Neural progenitor cell (in vitro differentiated cells): ENCODE measurements around the gene ATP8A1. TPM values are rescaled to one million over a fixed set of nuclear protein-coding genes. Genes with fewer than 3 reads are reported as not detected.

Experiments used
- DNase-seq: peaks from one replicate; pipeline ENCODE4 v3.0.0-alpha.2; 2016; ENCODE audit warnings: low spot score
- H2AFZ ChIP-seq: fragments of 200-600 bp; sonication (generic); replicated peaks from 2 replicates; pipeline ENCODE4 v1.6.1; 2016; ENCODE audit warnings: antibody characterized with exemption
- H3F3A ChIP-seq: fragments of 200-600 bp; sonication (generic); 2 replicates; pipeline ENCODE4 v1.6.1; 2016; ENCODE audit warnings: antibody characterized with exemption, low read depth
- H3K27ac ChIP-seq: fragments of 200-600 bp; sonication (generic); 2 replicates; pipeline ENCODE4 v1.5.1; 2016; ENCODE audit warnings: mild to moderate bottlenecking
- H3K27me3 ChIP-seq: fragments of 200-600 bp; sonication (generic); 2 replicates; pipeline ENCODE4 v1.6.1; 2016; ENCODE audit warnings: mild to moderate bottlenecking, moderate library complexity
- H3K36me3 ChIP-seq: fragments of 200-600 bp; sonication (generic); 2 replicates; pipeline ENCODE4 v1.5.1; 2016
- H3K4me1 ChIP-seq: fragments of 200-600 bp; sonication (generic); 2 replicates; pipeline ENCODE4 v1.6.1; 2016; ENCODE audit warnings: mixed run types
- H3K4me2 ChIP-seq: fragments of 200-600 bp; sonication (generic); 2 replicates; pipeline ENCODE4 v1.6.1; 2016
- H3K4me3 ChIP-seq: fragments of 200-600 bp; sonication (generic); 2 replicates; pipeline ENCODE4 v1.5.1; 2016
- H3K79me2 ChIP-seq: fragments of 200-600 bp; sonication (generic); 2 replicates; pipeline ENCODE4 v1.6.1; 2016; ENCODE audit warnings: low read depth
- H3K9ac ChIP-seq: fragments of 200-600 bp; sonication (generic); 2 replicates; pipeline ENCODE4 v1.6.1; 2016
- H3K9me3 ChIP-seq: fragments of 200-600 bp; sonication (generic); 2 replicates; pipeline ENCODE4 v1.5.1; 2016; ENCODE audit warnings: low read depth
- H4K20me1 ChIP-seq: fragments of 200-600 bp; sonication (generic); 2 replicates; pipeline ENCODE4 v1.6.1; 2016; ENCODE audit warnings: low read depth
- H3K27ac Mint-ChIP-seq: 3 replicates; pipeline ENCODE4 v1.8.0; 2021; ENCODE audit warnings: mixed read lengths
- H3K27me3 Mint-ChIP-seq: 2 replicates; pipeline ENCODE4 v1.8.0; 2022; ENCODE audit warnings: low read depth, mild to moderate bottlenecking, inconsistent platforms, moderate library complexity, mixed read lengths; ENCODE audit not compliant: insufficient read depth
- H3K36me3 Mint-ChIP-seq: 3 replicates; pipeline ENCODE4 v1.8.0; 2021; ENCODE audit warnings: mixed read lengths
- H3K4me1 Mint-ChIP-seq: 3 replicates; pipeline ENCODE4 v1.8.0; 2021; ENCODE audit warnings: mixed read lengths
- H3K4me3 Mint-ChIP-seq: 3 replicates; pipeline ENCODE4 v1.8.0; 2021; ENCODE audit warnings: mild to moderate bottlenecking, moderate library complexity, mixed read lengths
- H3K9me3 Mint-ChIP-seq: 3 replicates; pipeline ENCODE4 v1.8.0; 2020; ENCODE audit warnings: mixed read lengths
- CTCF ChIP-seq: fragments of 200-600 bp; sonication (generic); IDR thresholded peaks from 2 replicates; pipeline ENCODE4 v1.5.1; 2017; ENCODE audit warnings: antibody characterized with exemption, mild to moderate bottlenecking
- EZH2 ChIP-seq: fragments of 200-600 bp; sonication (generic); IDR thresholded peaks from 2 replicates; pipeline ENCODE4 v1.6.1; 2017; ENCODE audit warnings: antibody characterized with exemption, mild to moderate bottlenecking, moderate library complexity
- EZH2phosphoT487 ChIP-seq: fragments of 200-600 bp; sonication (generic); IDR thresholded peaks from 2 replicates; pipeline ENCODE4 v1.6.1; 2017; ENCODE audit warnings: antibody characterized with exemption
- total RNA-seq: library from RNA; depleted of rRNA; stranded (reverse); fragments of >200 nt; gene quantifications from 2 replicates; pipeline ENCODE4 v1.2.3, GENCODE V29; 2015; ENCODE audit warnings: low replicate concordance

Gene ATP8A1
- total RNA-seq, 1 donor from 2014 or later = 46.1 TPM

- Mint-ChIP-seq H3K36me3 (no peaks in the 10 kb centered on the region), H3K27me3 (no peaks in the 10 kb centered on the region), H3K27ac (no peak overlapping the region), H3K4me1 (no peaks in the 10 kb centered on the region), H3K4me3 (no peak overlapping the region), H3K9me3 (no peaks in the 10 kb centered on the region)
- no peak overlapping the region for H3K4me2 ChIP-seq
- TF ChIP-seq CTCF = no peak
- TF ChIP-seq EZH2phosphoT487 = no peak
- TF ChIP-seq EZH2 = no peak
- H3K27me3 ChIP-seq = no peaks in the 10 kb centered on the region
- no peaks in the 10 kb centered on the region for H3K9me3 ChIP-seq
- H3F3A ChIP-seq = no peaks in the 10 kb centered on the region
- H3K9ac ChIP-seq = no peak overlapping the region
- no peak overlapping the region for H2AFZ ChIP-seq
- H3K27ac ChIP-seq = no peak overlapping the region
- no peak for DNase-seq
- H3K79me2 ChIP-seq = no peaks in the 10 kb centered on the region
- H4K20me1 ChIP-seq = no peaks in the 10 kb centered on the region
- no peaks in the 10 kb centered on the region for H3K4me1 ChIP-seq
- no peak overlapping the region for H3K4me3 ChIP-seq
- no peaks in the 10 kb centered on the region for H3K36me3 ChIP-seq
These were observed 109.1 kb downstream of the ATP8A1 start for GRCh38 chr4:42547805-42548204.

GRCh38 chr4:42543762-42544161 is 113.1 kb downstream of the ATP8A1 start:
- no peaks in the 10 kb centered on the region for H3K9me3 Mint-ChIP-seq
- Histone ChIP-seq H3K36me3 (no peaks in the 10 kb centered on the region), H3K79me2 (no peaks in the 10 kb centered on the region), H2AFZ (no peak overlapping the region), H3K9ac (no peak overlapping the region), H3K27ac (no peak overlapping the region), H3K4me1 (no peaks in the 10 kb centered on the region), H3K27me3 (no peaks in the 10 kb centered on the region), H3K9me3 (no peaks in the 10 kb centered on the region), H4K20me1 (no peaks in the 10 kb centered on the region), H3K4me3 (no peak overlapping the region), H3K4me2 (no peak overlapping the region), H3F3A (no peaks in the 10 kb centered on the region)
- H3K4me3 Mint-ChIP-seq = no peak overlapping the region
- no peak overlapping the region for H3K27ac Mint-ChIP-seq
- no peak for TF ChIP-seq CTCF
- no peak for TF ChIP-seq EZH2phosphoT487
- TF ChIP-seq EZH2 = no peak
- H3K4me1 Mint-ChIP-seq = no peaks in the 10 kb centered on the region
- DNase-seq = no peak
- H3K36me3 Mint-ChIP-seq = no peaks in the 10 kb centered on the region
- peaks cover 2% of the 10 kb centered on the region for H3K27me3 Mint-ChIP-seq

DNA sequence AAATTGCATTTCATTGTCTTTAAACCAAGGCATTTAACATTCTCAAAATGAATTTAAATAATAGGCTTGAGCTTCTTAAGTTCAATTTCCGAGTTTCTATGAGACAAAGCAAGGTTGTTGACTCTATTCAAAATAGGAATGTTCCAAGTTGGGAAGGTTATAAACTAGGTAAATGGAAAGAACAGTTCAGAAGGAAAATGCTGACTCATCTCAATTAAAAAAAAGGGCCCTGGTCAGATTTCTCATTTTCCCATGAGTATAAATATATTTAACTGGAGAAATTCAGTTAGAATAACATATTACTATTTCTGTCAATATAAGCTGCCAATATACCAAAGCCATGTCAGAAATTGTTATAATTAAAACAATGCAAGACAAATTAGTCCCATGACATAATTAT is 113.8 kb downstream of the ATP8A1 start:
- Histone ChIP-seq H3K9me3 (no peaks in the 10 kb centered on the region), H3K4me2 (no peak overlapping the region), H3K27ac (no peak overlapping the region), H3K27me3 (no peaks in the 10 kb centered on the region), H3K9ac (no peak overlapping the region), H4K20me1 (no peaks in the 10 kb centered on the region), H3F3A (no peaks in the 10 kb centered on the region), H2AFZ (no peak overlapping the region), H3K4me3 (no peak overlapping the region), H3K36me3 (no peaks in the 10 kb centered on the region), H3K79me2 (no peaks in the 10 kb centered on the region), H3K4me1 (no peaks in the 10 kb centered on the region)
- no peak overlapping the region for H3K4me3 Mint-ChIP-seq
- H3K36me3 Mint-ChIP-seq = no peaks in the 10 kb centered on the region
- H3K27me3 Mint-ChIP-seq = peaks cover 3% of the 10 kb centered on the region
- H3K27ac Mint-ChIP-seq = no peak overlapping the region
- H3K9me3 Mint-ChIP-seq = peaks cover 4% of the 10 kb centered on the region
- DNase-seq = no peak
- TF ChIP-seq EZH2phosphoT487 = no peak
- TF ChIP-seq EZH2 = no peak
- no peak for TF ChIP-seq CTCF
- H3K4me1 Mint-ChIP-seq = no peaks in the 10 kb centered on the region

GRCh38 chr4:42541647-42542046 is 115.3 kb downstream of the ATP8A1 start:
- Mint-ChIP-seq H3K27ac (no peak overlapping the region), H3K27me3 (peaks cover 3% of the 10 kb centered on the region)

More at GRCh38 chr4:42541647-42542046, 115.3 kb downstream of the ATP8A1 start:
- H2AFZ ChIP-seq = no peak overlapping the region
- no peak overlapping the region for H3K9ac ChIP-seq
- H3K27me3 ChIP-seq = no peaks in the 10 kb centered on the region
- DNase-seq = no peak
- no peak overlapping the region for H3K27ac ChIP-seq
- peaks cover 3% of the 10 kb centered on the region for H3K36me3 Mint-ChIP-seq
- no peaks in the 10 kb centered on the region for H3K36me3 ChIP-seq
- H3K4me3 Mint-ChIP-seq = no peak overlapping the region
- H3K4me1 ChIP-seq = no peaks in the 10 kb centered on the region
- H3K4me3 ChIP-seq = no peak overlapping the region
- H3K4me2 ChIP-seq = no peak overlapping the region
- no peaks in the 10 kb centered on the region for H3K9me3 ChIP-seq
- H3F3A ChIP-seq = no peaks in the 10 kb centered on the region
- H3K79me2 ChIP-seq = no peaks in the 10 kb centered on the region
- no peaks in the 10 kb centered on the region for H3K4me1 Mint-ChIP-seq
- no peaks in the 10 kb centered on the region for H4K20me1 ChIP-seq
- peaks cover 4% of the 10 kb centered on the region for H3K9me3 Mint-ChIP-seq
- TF ChIP-seq EZH2 (no peak), CTCF (no peak), EZH2phosphoT487 (no peak)
